GM18909 (cell line): ENCODE results near the gene RNU4-1.

Experiments used
- ATAC-seq: cut with Tn5 transposase; IDR thresholded peaks from one replicate; pipeline ENCODE4 v1.9.1; 2021; ENCODE audit warnings: mild to moderate bottlenecking; ENCODE audit not compliant: unreplicated experiment, poor library complexity

RNU4-1 gene

GRCh38 chr12:120292411-120292660, 701 bp downstream of the RNU4-1 start:
- ATAC-seq: no peak

GRCh38 chr12:120290609-120291305, 2.3 kb downstream of the RNU4-1 start:
- no peak for ATAC-seq

GRCh38 chr12:120287491-120287890, 5.5 kb downstream of the RNU4-1 start:
- ATAC-seq: no peak

- no peak for ATAC-seq
These were observed 6.1 kb downstream of the RNU4-1 start for GRCh38 chr12:120286768-120287490.

- ATAC-seq: no peak
These were observed 8.7 kb downstream of the RNU4-1 start for GRCh38 chr12:120284381-120284780.

- no peak for ATAC-seq
These were observed 9.7 kb downstream of the RNU4-1 start for GRCh38 chr12:120283318-120283717.

- ATAC-seq: no peak
These were observed 14.6 kb downstream of the RNU4-1 start for GRCh38 chr12:120278137-120279069.

- ATAC-seq: no peak
These were observed 16.3 kb downstream of the RNU4-1 start for GRCh38 chr12:120276734-120277133.

- no peak for ATAC-seq
These were observed 25.3 kb downstream of the RNU4-1 start for GRCh38 chr12:120267736-120268135.

- ATAC-seq: no peak
These were observed 26.7 kb downstream of the RNU4-1 start for GRCh38 chr12:120266180-120266870.

- ATAC-seq: peak; percentile 76
These were observed 27.4 kb downstream of the RNU4-1 start, which contains the start of gene PXN for GRCh38 chr12:120265473-120266179. PXN (minus strand) TSS chr12:120265730; CDS start chr12:120265629, 101 bp downstream.

- ATAC-seq: no peak
These were observed 28.0 kb downstream of the RNU4-1 start for GRCh38 chr12:120264904-120265472.

GRCh38 chr12:120264086-120264903, 28.7 kb downstream of the RNU4-1 start:
- ATAC-seq: no peak

GRCh38 chr12:120263748-120264085, 29.3 kb downstream of the RNU4-1 start:
- no peak for ATAC-seq

GRCh38 chr12:120262852-120263747, 29.9 kb downstream of the RNU4-1 start:
- no peak for ATAC-seq

- ATAC-seq: no peak
These were observed 30.8 kb downstream of the RNU4-1 start for GRCh38 chr12:120261951-120262851.

GRCh38 chr12:120260607-120261006, 32.4 kb downstream of the RNU4-1 start:
- no peak for ATAC-seq
